NCI-H345 treated with DMSO at 0.1 percent for 48 hours (cell line): Measurements from ENCODE around the gene IRF5.
"Not testable (repeated sequence)": the region's sequence is repeated elsewhere in the genome, so short reads cannot be mapped to it uniquely, and the experiment has no call there.

ENCODE experiments used
- DNase-seq: peaks from one replicate; lab custom pipeline; 2025; ENCODE audit not compliant: unreplicated experiment; lab: John Stamatoyannopoulos, UW

The IRF5 gene

GRCh38 chr7:128954830-128955802 lies 17.4 kb downstream of the IRF5 start:
- DNase-seq: no peak

- DNase-seq: no peak
These were observed 18.3 kb downstream of the IRF5 start for GRCh38 chr7:128955981-128956380.

GRCh38 chr7:128959296-128959695 lies 21.6 kb downstream of the IRF5 start:
- no peak for DNase-seq

- DNase-seq: no peak
These were observed 23.4 kb downstream of the IRF5 start for GRCh38 chr7:128961030-128961659.

- DNase-seq: no peak
These were observed 25.2 kb downstream of the IRF5 start for GRCh38 chr7:128962899-128963298.

GRCh38 chr7:128963327-128963757 lies 25.6 kb downstream of the IRF5 start:
- DNase-seq: no peak

- DNase-seq: no peak
These were observed 30.9 kb downstream of the IRF5 start for GRCh38 chr7:128968624-128969023.

- DNase-seq: no peak
These were observed 36.7 kb downstream of the IRF5 start for GRCh38 chr7:128974241-128974934.

- DNase-seq: no peak
These were observed 44.4 kb downstream of the IRF5 start for GRCh38 chr7:128982105-128982504.

GRCh38 chr7:128985660-128986059 lies 47.9 kb downstream of the IRF5 start:
- no peak for DNase-seq

GRCh38 chr7:128986609-128987008 lies 48.9 kb downstream of the IRF5 start:
- DNase-seq: no peak

GRCh38 chr7:128988372-128988771 lies 50.6 kb downstream of the IRF5 start:
- DNase-seq: no peak

GRCh38 chr7:128989961-128990360 lies 52.2 kb downstream of the IRF5 start:
- DNase-seq: no peak

- no peak for DNase-seq
These were observed 55.7 kb downstream of the IRF5 start for GRCh38 chr7:128993419-128993818.

- DNase-seq: not testable (repeated sequence)
These were observed 56.8 kb downstream of the IRF5 start for GRCh38 chr7:128994560-128994959.

GRCh38 chr7:128997181-128997580 lies 59.5 kb downstream of the IRF5 start:
- DNase-seq: no peak
